H1 (cell line): ENCODE results near the gene IFT43. TPM values are rescaled to one million over a fixed set of nuclear protein-coding genes. Genes with fewer than 3 reads are reported as not detected.

Experiments
- ATF3 ChIP-seq: IDR thresholded peaks from 2 replicates; pipeline ENCODE4 v1.6.1; 2011; ENCODE audit warnings: low read depth, mild to moderate bottlenecking, low read length; ENCODE audit not compliant: insufficient read depth
- CTBP2 ChIP-seq: IDR thresholded peaks from 2 replicates; pipeline ENCODE4 v1.7.0; 2011; ENCODE audit warnings: borderline replicate concordance, mild to moderate bottlenecking, moderate library complexity, mixed read lengths, low read length; ENCODE audit not compliant: insufficient read depth, insufficient read length
- CTCF ChIP-seq, 3 experiments: IDR thresholded peaks; 1 replicate in 2 of 3; 2 replicates in 1 of 3; pipeline versions ENCODE4 v1.5.1 to v1.6.1; 2011; ENCODE audit warnings: low read length in 3 of 3, mild to moderate bottlenecking in 3 of 3, inconsistent platforms in 2 of 3, low read depth in 1 of 3, moderate library complexity in 1 of 3; ENCODE audit not compliant: insufficient read depth in 1 of 3; ENCODE audit errors: control extremely low read depth in 1 of 3
- GTF2F1 ChIP-seq: IDR thresholded peaks from 2 replicates; pipeline ENCODE4 v1.6.1; 2012; ENCODE audit warnings: low read depth, low read length, improper control_type of control experiment, borderline replicate concordance
- PHF8 ChIP-seq: fragments of 200-600 bp; sonication (generic); conservative IDR thresholded peaks from 2 replicates; pipeline ENCODE4 v1.7.1; 2012; ENCODE audit warnings: low read depth, mild to moderate bottlenecking, inconsistent platforms, low read length, moderate library complexity
- SAP30 ChIP-seq: fragments of 300-600 bp; sonication (generic); IDR thresholded peaks from 2 replicates; pipeline ENCODE4 v1.7.1; 2012; ENCODE audit warnings: low read length, moderate library complexity, mild to moderate bottlenecking, inconsistent platforms; ENCODE audit not compliant: insufficient read depth, insufficient replicate concordance
- SIN3A ChIP-seq, 2 experiments: IDR thresholded peaks in 1 of 2; conservative IDR thresholded peaks in 1 of 2; 2 replicates each; pipeline ENCODE4 v1.6.1; 2011 to 2012; ENCODE audit warnings: low read length in 2 of 2, improper control_type of control experiment in 1 of 2, low read depth in 1 of 2, mild to moderate bottlenecking in 1 of 2
- YY1 ChIP-seq: IDR thresholded peaks from 2 replicates; pipeline ENCODE4 v1.6.1; 2011; ENCODE audit warnings: low read depth, mild to moderate bottlenecking, low read length
- polyA plus RNA-seq, 7 experiments: library from polyadenylated mRNA; depleted of rRNA in 3 of 7; stranded (reverse) in 5 of 7; unstranded in 2 of 7; fragments of >200 nt in 5 of 7; fragments of 200-250 nt in 2 of 7; gene quantifications; 1 replicate in 5 of 7; 2 replicates in 1 of 7; 4 replicates in 1 of 7; pipeline versions ENCODE4 v1.2.1 to v1.2.3, GENCODE V29; 2011 to 2013; ENCODE audit warnings: missing spikeins in 2 of 7, mixed read lengths in 2 of 7
- total RNA-seq: library from RNA; stranded (reverse); fragmentation: NEBNext Ultra II Directional; extraction: Animal tissue kit (Norgen Biotek cat#: 25700); gene quantifications from 2 replicates; pipeline ENCODE4 v1.2.1, GENCODE V29; 2021

The IFT43 gene
- total and polyA plus RNA-seq, 2 of the 8 experiments (the other 6 are each of a cell fraction or from before 2014, with no cell fraction given): 17.0 to 20.8 TPM

GRCh38 chr14:75982266-75983018 lies 3.1 kb upstream of the IFT43 start (continued):
- TF ChIP-seq ATF3: no peak
- TF ChIP-seq SAP30: no peak
- no peak for TF ChIP-seq GTF2F1
- peak in 1 of 2 experiments; percentile 45; a peak in 2 of 4 replicates for TF ChIP-seq SIN3A (conservative IDR thresholded peaks at IDR 0.05 in 1 of 2, IDR thresholded peaks at IDR 0.05 in 1 of 2; ENCODE audit: low read depth in 1 of 2, low read length in 2 of 2)
- peak; percentile 80 for TF ChIP-seq YY1
- TF ChIP-seq PHF8: 0 out of 2 replicates have a peak, but pooled peaks have one; percentile 21
- peak; percentile 54 to 67 (median 63) for TF ChIP-seq CTCF (IDR thresholded peaks at IDR 0.05; ENCODE audit: control extremely low read depth in 1 of 3, insufficient read depth in 1 of 3, low read depth in 1 of 3, low read length in 3 of 3)
- TF ChIP-seq CTBP2: peak; percentile 65
